Transverse colon (tissue), 4 donors: Measurements from ENCODE around the gene ARL15.

Experiments used
- CTCF ChIP-seq, 5 experiments: fragments of 200-600 bp in 3 of 5; fragments of 450-650 bp in 2 of 5; sonication (generic) in 3 of 5; IDR thresholded peaks; 1 replicate in 2 of 5; 2 replicates in 3 of 5; pipeline ENCODE4 v1.5.1; 2016 to 2017; ENCODE audit warnings: antibody characterized with exemption in 5 of 5, inconsistent platforms in 3 of 5, mild to moderate bottlenecking in 2 of 5, moderate library complexity in 1 of 5
- POLR2A ChIP-seq: fragments of 450-650 bp; IDR thresholded peaks from one replicate; pipeline ENCODE4 v1.6.1; 2016; ENCODE audit warnings: antibody characterized with exemption, mild to moderate bottlenecking, moderate library complexity
- POLR2AphosphoS5 ChIP-seq, 3 donors: sonication (generic); formaldehyde crosslinking; IDR thresholded peaks; one replicate each; pipeline ENCODE4 v1.6.1; 2016; ENCODE audit warnings: antibody characterized with exemption in 3 of 3

DNA sequence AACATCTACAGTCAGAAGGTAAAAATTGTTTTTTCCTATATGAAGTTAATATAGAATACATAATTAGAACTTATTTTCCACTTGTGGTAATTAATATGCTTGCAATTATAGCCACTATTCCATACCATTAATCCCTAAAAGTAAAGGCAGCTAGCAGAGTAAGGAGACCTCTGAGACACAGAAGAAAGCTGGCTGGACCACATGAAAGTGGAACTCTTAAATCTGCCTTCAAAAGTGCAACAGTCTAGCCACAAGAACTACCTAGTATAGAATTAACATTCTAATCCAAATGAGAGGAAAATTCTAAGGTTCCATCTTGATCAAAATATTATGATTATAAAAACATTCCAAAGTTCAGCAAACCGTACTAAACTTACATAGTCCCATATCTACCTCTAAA is 37.6 kb downstream of the ARL15 start:
- no peak for TF ChIP-seq CTCF (IDR thresholded peaks at IDR 0.05)
- TF ChIP-seq POLR2A: no peak
- no peak for TF ChIP-seq POLR2AphosphoS5 (IDR thresholded peaks at IDR 0.05)
